ENCODE results near the gene INPP5A. TPM values are rescaled to one million over a fixed set of nuclear protein-coding genes. Genes with fewer than 3 reads are reported as not detected.
"Not testable (repeated sequence)": the region's sequence is repeated elsewhere in the genome, so short reads cannot be mapped to it uniquely, and the experiment has no call there.

The INPP5A gene, protein sequence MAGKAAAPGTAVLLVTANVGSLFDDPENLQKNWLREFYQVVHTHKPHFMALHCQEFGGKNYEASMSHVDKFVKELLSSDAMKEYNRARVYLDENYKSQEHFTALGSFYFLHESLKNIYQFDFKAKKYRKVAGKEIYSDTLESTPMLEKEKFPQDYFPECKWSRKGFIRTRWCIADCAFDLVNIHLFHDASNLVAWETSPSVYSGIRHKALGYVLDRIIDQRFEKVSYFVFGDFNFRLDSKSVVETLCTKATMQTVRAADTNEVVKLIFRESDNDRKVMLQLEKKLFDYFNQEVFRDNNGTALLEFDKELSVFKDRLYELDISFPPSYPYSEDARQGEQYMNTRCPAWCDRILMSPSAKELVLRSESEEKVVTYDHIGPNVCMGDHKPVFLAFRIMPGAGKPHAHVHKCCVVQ
- total RNA-seq = 30.0 and 30.6 TPM in 2 replicates
- long read RNA-seq, partial matches to known transcripts = 2 of 10 reads
- long read RNA-seq, other reads (novel, unspliced or antisense) = 8 of 10 reads

DNA sequence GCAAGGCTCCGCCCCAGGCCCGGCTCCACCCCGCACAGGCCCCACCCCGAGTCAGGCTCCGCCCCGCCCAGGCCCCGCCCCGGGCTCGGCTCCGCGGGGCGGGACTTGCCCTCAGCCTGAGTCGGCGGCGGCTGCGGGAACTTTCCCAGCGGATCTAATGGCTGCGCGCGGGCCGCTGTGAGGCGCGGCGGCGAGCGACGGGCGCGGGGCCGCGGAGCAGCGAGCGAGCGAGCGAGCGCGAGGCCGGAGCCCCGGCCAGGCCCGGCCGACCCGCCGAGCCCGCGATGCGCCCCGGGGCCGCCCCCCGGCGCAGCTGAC, at the start of gene INPP5A:
Gene INPP5A, plus strand, starts transcription at position 104 of the 318 bp plus-strand sequence. CDS start 310 bp downstream, outside the sequence.
- H3K9me3 Mint-ChIP-seq (ENCODE audit: low read depth) = no peaks in the 10 kb centered on the region
- H3K4me3 Mint-ChIP-seq (ENCODE audit: low read depth) = peak within 1 kb of the TSS; percentile 87
- H3K36me3 Mint-ChIP-seq (ENCODE audit: insufficient read depth) = no peaks in the 10 kb centered on the region
- H3K27ac Mint-ChIP-seq = peak within 1 kb of the TSS; percentile 89
- H3K4me1 Mint-ChIP-seq (ENCODE audit: low read depth) = peaks cover 27% of the 10 kb centered on the region
- DNase-seq (ENCODE audit: low spot score, unreplicated experiment) = no peak
- peaks cover 8% of the 10 kb centered on the region for H3K27me3 Mint-ChIP-seq
- TF ChIP-seq, protein P1, sequence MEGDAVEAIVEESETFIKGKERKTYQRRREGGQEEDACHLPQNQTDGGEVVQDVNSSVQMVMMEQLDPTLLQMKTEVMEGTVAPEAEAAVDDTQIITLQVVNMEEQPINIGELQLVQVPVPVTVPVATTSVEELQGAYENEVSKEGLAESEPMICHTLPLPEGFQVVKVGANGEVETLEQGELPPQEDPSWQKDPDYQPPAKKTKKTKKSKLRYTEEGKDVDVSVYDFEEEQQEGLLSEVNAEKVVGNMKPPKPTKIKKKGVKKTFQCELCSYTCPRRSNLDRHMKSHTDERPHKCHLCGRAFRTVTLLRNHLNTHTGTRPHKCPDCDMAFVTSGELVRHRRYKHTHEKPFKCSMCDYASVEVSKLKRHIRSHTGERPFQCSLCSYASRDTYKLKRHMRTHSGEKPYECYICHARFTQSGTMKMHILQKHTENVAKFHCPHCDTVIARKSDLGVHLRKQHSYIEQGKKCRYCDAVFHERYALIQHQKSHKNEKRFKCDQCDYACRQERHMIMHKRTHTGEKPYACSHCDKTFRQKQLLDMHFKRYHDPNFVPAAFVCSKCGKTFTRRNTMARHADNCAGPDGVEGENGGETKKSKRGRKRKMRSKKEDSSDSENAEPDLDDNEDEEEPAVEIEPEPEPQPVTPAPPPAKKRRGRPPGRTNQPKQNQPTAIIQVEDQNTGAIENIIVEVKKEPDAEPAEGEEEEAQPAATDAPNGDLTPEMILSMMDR (IDR thresholded peaks at IDR 0.05; ENCODE audit: unreplicated experiment) = no peak

DNA sequence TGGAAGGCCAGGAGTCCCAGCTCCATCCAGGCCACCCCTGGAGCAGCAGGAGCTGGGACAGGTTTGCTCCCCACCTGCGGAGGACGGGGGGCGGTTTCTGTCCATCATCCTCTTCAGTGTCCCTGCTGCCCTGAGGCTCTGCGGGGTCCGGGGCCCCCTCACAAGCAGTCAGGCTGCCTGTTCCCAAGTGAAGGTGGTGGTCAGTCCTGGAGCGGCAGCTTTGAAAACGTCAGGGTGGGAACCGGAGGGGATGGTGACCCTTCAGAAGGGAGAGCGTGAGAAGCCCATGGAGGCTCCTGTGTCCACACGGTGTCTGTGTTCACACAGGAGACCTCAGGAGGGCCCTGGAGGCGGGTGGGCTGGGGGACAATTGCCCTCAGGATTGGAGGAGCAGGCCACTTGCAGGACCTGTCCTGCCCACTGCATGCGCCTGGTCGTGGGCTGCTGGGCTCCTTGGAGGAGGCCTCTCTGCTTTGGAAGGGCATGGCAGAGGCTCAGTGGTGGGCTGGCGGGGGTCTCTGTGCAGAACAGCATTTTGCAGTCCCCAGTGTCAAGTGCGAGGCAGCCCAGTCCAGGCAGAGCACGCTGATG, 49.3 kb upstream of the INPP5A start:
- Mint-ChIP-seq H3K27me3 (peaks cover 9% of the 10 kb centered on the region), H3K4me1 (ENCODE audit: low read depth) (no peaks in the 10 kb centered on the region), H3K9me3 (ENCODE audit: low read depth) (no peaks in the 10 kb centered on the region), H3K36me3 (ENCODE audit: insufficient read depth) (no peaks in the 10 kb centered on the region), H3K27ac (no peak overlapping the region), H3K4me3 (ENCODE audit: low read depth) (no peak overlapping the region)
- TF ChIP-seq, protein P1 (IDR thresholded peaks at IDR 0.05; ENCODE audit: unreplicated experiment) = no peak
- peak; percentile 5 for DNase-seq (ENCODE audit: low spot score, unreplicated experiment)

DNA sequence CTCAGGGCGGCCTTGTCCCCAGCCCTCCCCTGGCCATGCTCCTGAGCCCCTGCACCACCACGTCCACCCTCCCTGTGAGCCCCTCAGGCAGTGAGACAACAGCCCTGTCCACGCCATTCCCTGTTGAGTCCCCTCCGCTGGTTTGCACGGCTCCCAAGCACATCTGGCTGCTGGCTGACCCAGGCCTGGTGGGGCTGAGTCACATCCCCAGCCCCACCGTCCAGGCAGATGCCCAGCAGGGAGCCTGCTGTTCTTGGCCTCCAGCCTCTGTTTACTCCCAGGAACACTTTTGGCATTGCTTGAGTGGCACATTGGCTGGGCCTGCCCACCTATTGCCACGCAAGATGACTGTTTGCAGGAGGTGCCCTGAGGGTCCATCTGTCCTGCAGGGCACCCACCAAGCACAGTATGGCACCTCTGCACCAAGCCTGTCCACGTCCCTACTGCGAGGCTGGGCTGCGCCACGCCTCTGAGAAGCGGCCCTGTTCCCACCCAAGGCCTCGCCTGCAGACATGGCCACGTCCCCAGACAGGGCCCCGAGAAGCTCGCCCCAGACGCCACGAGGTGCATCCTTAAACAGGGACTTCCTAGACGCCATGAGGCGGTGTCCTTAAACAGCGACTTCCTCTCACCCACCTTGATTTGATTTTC, 48.4 kb upstream of the INPP5A start:
- DNase-seq (ENCODE audit: low spot score, unreplicated experiment) = no peak
- TF ChIP-seq, protein P1 (IDR thresholded peaks at IDR 0.05; ENCODE audit: unreplicated experiment) = no peak
- H3K27ac Mint-ChIP-seq = no peak overlapping the region

DNA sequence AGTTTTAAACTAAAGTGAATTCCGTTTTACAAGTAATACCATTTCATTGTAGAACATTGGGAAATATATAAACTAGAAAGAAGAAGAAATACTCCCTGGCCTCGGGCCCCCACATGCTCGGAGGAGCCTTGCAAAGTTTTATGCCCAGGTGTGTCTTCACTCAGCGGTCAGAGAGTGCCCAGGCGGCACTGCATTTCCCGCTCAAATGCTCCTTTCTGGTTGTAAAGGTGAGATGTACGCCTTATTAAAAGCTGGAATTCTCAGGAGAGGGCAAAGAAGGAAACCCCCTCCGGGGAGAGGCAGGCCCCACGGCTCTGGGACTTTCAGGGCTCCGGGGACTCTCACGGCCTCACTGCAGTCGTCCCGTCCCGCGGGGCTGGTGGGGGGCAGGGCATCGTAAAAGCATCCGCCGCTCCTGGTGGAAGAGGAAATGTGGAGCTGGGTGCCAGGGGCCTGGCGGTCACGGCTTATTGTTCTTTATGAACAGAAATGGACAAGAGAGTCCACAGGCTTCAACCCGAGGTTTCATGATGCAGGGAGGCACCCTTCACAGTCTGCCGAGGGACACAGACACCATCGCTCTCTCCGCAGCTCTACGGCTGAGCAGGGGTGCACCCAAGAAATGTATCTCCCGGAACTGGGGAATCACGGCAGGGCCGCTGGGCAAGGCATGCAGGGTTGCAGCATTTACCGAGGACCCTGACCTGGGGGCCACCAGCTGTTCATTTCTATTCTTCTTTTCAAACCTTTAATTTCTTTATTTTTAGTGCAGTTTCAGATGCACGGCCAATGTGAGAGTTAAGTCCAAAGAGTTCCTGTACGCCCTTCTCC, 47.7 kb upstream of the INPP5A start:
- Mint-ChIP-seq H3K4me3 (ENCODE audit: low read depth) (no peak overlapping the region), H3K9me3 (ENCODE audit: low read depth) (no peaks in the 10 kb centered on the region), H3K36me3 (ENCODE audit: insufficient read depth) (no peaks in the 10 kb centered on the region), H3K27ac (no peak overlapping the region), H3K27me3 (peaks cover 6% of the 10 kb centered on the region), H3K4me1 (ENCODE audit: low read depth) (no peaks in the 10 kb centered on the region)
- DNase-seq (ENCODE audit: low spot score, unreplicated experiment) = no peak
- TF ChIP-seq, protein P1 (IDR thresholded peaks at IDR 0.05; ENCODE audit: unreplicated experiment) = no peak

More for the DNA sequence above, 48.4 kb upstream of the INPP5A start:
- Mint-ChIP-seq H3K27me3 (peaks cover 9% of the 10 kb centered on the region), H3K4me1 (ENCODE audit: low read depth) (no peaks in the 10 kb centered on the region), H3K36me3 (ENCODE audit: insufficient read depth) (no peaks in the 10 kb centered on the region), H3K9me3 (ENCODE audit: low read depth) (no peaks in the 10 kb centered on the region), H3K4me3 (ENCODE audit: low read depth) (no peak overlapping the region)

DNA sequence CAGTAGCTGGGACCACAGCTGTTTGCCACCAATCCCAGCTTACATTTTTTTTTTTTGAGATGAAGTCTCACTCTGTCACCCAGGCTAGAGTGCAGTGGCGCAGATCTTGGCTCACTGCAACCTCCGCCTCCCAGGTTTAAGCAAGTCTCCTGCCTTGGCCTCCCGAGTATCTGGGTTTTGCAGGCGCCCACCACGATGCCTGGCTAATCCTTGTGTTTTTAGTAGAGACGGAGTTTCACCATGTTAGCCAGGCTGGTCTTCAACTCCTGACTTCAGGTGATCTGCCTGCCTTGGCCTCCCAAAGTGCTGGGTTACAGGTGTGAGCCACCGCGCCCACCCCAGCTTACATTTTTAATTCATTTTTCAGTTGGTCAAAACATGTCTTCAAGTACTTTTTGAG, 46.1 kb upstream of the INPP5A start:
- not testable (repeated sequence) for H3K4me3 Mint-ChIP-seq (ENCODE audit: low read depth); H3K36me3 Mint-ChIP-seq (ENCODE audit: insufficient read depth); H3K4me1 Mint-ChIP-seq (ENCODE audit: low read depth); H3K9me3 Mint-ChIP-seq (ENCODE audit: low read depth); H3K27ac Mint-ChIP-seq; H3K27me3 Mint-ChIP-seq; DNase-seq (ENCODE audit: low spot score, unreplicated experiment)

Measured in progenitor cell of endocrine pancreas (in vitro differentiated cells).